Measurements from ENCODE around the gene OR5M3. TPM values are rescaled to one million over a fixed set of nuclear protein-coding genes. Genes with fewer than 3 reads are reported as not detected.

OR5M3 gene
- total and polyA plus RNA-seq, 9 donors: not detected

GRCh38 chr11:56497010-56497409 is 23.9 kb upstream of the OR5M3 start:
- DNase-seq: no peak
- H3K9me3 ChIP-seq: no peaks in the 10 kb centered on the region
- H3K36me3 ChIP-seq: no peaks in the 10 kb centered on the region
- 94 to 95% (median 94%) methylated on average over 21 to 28 of the region's 28 CpGs for WGBS, 3 donors
- no peak overlapping the region for H3K4me3 ChIP-seq
- intact Hi-C loops (cut with DNase I): no loop called here
- no peaks in the 10 kb centered on the region for H3K4me1 ChIP-seq (ENCODE audit: insufficient read depth)
- TF ChIP-seq CTCF (IDR thresholded peaks at IDR 0.05) (no peak), POLR2A (IDR thresholded peaks at IDR 0.05) (no peak), EP300 (IDR thresholded peaks at IDR 0.05) (no peak)
- H3K27ac ChIP-seq: no peak overlapping the region
- no peaks in the 10 kb centered on the region for H3K27me3 ChIP-seq

- intact Hi-C loops (cut with DNase I): no loop called here
- Histone ChIP-seq H3K27ac (no peak overlapping the region), H3K9me3 (no peaks in the 10 kb centered on the region), H3K27me3 (no peaks in the 10 kb centered on the region), H3K4me1 (ENCODE audit: insufficient read depth) (no peaks in the 10 kb centered on the region), H3K36me3 (no peaks in the 10 kb centered on the region), H3K4me3 (no peak overlapping the region)
- no peak for DNase-seq
- 68 to 80% (median 73%) methylated on average over 2 of the region's 2 CpGs for WGBS, 3 donors
- TF ChIP-seq EP300 (IDR thresholded peaks at IDR 0.05) (no peak), CTCF (IDR thresholded peaks at IDR 0.05) (no peak), POLR2A (IDR thresholded peaks at IDR 0.05) (no peak)
Observed at GRCh38 chr11:56495117-56495516, 22.0 kb upstream of the OR5M3 start.

- Histone ChIP-seq H3K9me3 (no peaks in the 10 kb centered on the region), H3K36me3 (no peaks in the 10 kb centered on the region), H3K27ac (no peak within 1 kb of the TSS), H3K27me3 (no peaks in the 10 kb centered on the region), H3K4me3 (no peak within 1 kb of the TSS), H3K4me1 (ENCODE audit: insufficient read depth) (no peaks in the 10 kb centered on the region)
- 70 to 78% (median 75%) methylated on average over 7 of the region's 7 CpGs for WGBS, 3 donors
- intact Hi-C loops (cut with DNase I): no loop called here
- TF ChIP-seq EP300 (IDR thresholded peaks at IDR 0.05): no peak
- TF ChIP-seq POLR2A (IDR thresholded peaks at IDR 0.05): no peak
- DNase-seq: no peak
Observed at GRCh38 chr11:56491270-56491669, 18.1 kb upstream of the OR5M3 start, which contains the start of gene OR5M8. Gene OR5M8 (minus strand): TSS chr11:56491370. CDS start chr11:56491370, 0 bp downstream.

- H3K36me3 ChIP-seq: no peaks in the 10 kb centered on the region
- H3K9me3 ChIP-seq: no peaks in the 10 kb centered on the region
- 46 to 61% (median 47%) methylated on average over 3 of the region's 3 CpGs for WGBS, 3 donors
- no peaks in the 10 kb centered on the region for H3K27me3 ChIP-seq
- H3K27ac ChIP-seq: no peak overlapping the region
- no peak for DNase-seq
- no peak overlapping the region for H3K4me3 ChIP-seq
- H3K4me1 ChIP-seq (ENCODE audit: insufficient read depth): no peaks in the 10 kb centered on the region
- intact Hi-C loops (cut with DNase I): loop anchor here in 1 of 4 donors (5.0 kb wide), 1 partner anchor 270 kb away; no protein-coding TSS in a partner anchor
- TF ChIP-seq POLR2A (IDR thresholded peaks at IDR 0.05): no peak
- no peak for TF ChIP-seq EP300 (IDR thresholded peaks at IDR 0.05)
- no peak for TF ChIP-seq CTCF (IDR thresholded peaks at IDR 0.05)
Observed at GRCh38 chr11:56486801-56487200, 13.6 kb upstream of the OR5M3 start.

- H3K9me3 ChIP-seq: no peaks in the 10 kb centered on the region
- no peak overlapping the region for H3K27ac ChIP-seq
- WGBS, 3 donors: 32 to 58% (median 42%) methylated on average over 1 of the region's 1 CpG
- no peak for DNase-seq
- no peaks in the 10 kb centered on the region for H3K36me3 ChIP-seq
- no peaks in the 10 kb centered on the region for H3K4me1 ChIP-seq (ENCODE audit: insufficient read depth)
- H3K27me3 ChIP-seq: no peaks in the 10 kb centered on the region
- intact Hi-C loops (cut with DNase I): loop anchor here in 1 of 4 donors (5.0 kb wide), 1 partner anchor 642 kb away; no protein-coding TSS in a partner anchor
- H3K4me3 ChIP-seq: no peak overlapping the region
- TF ChIP-seq POLR2A (IDR thresholded peaks at IDR 0.05): no peak
- no peak for TF ChIP-seq EP300 (IDR thresholded peaks at IDR 0.05)
Observed at GRCh38 chr11:56474729-56475235, 1.6 kb upstream of the OR5M3 start.
